ENCODE results near the gene DGLUCY. TPM values are rescaled to one million over a fixed set of nuclear protein-coding genes. Genes with fewer than 3 reads are reported as not detected.

The DGLUCY gene
- total and polyA plus RNA-seq, 2 of the 8 experiments (the other 6 are each of a cell fraction or from before 2014, with no cell fraction given), result 24.9 to 31.8 TPM

DNA sequence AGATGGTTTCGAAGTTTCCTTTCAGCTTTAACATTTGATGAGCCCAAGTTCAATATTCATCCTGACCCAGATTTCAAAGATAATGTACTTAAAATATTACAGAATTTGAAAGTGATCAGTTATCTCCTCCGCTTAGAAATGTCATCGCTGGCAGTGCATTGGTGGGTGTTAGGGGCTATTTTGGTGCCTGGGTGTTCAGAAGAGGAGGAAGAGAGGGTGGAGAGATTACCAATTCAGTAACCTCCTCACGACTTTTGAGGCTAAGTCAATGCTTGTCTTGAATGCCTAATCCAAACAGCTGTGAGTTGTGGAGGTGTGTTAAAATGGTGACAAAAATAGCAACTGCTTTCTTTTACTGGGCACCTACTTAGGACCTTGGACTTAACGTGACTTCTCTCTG, 13.8 kb upstream of the DGLUCY start:
- CTCF ChIA-PET (ENCODE audit: partially characterized antibody), result interaction anchor here (1.5 to 2.6 kb wide), 2 partner anchors 11 to 39 kb away, joined by 3 to 11 read pairs; no protein-coding TSS in a partner anchor
- TF ChIP-seq, protein P1, sequence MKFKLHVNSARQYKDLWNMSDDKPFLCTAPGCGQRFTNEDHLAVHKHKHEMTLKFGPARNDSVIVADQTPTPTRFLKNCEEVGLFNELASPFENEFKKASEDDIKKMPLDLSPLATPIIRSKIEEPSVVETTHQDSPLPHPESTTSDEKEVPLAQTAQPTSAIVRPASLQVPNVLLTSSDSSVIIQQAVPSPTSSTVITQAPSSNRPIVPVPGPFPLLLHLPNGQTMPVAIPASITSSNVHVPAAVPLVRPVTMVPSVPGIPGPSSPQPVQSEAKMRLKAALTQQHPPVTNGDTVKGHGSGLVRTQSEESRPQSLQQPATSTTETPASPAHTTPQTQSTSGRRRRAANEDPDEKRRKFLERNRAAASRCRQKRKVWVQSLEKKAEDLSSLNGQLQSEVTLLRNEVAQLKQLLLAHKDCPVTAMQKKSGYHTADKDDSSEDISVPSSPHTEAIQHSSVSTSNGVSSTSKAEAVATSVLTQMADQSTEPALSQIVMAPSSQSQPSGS (IDR thresholded peaks at IDR 0.05; ENCODE audit: low read length), result no peak
- TF ChIP-seq RXRA (IDR thresholded peaks at IDR 0.05; ENCODE audit: insufficient read depth, low read depth, low read length) (no peak), KDM1A (IDR thresholded peaks at IDR 0.05; ENCODE audit: borderline replicate concordance, low read length) (no peak), SAP30 (IDR thresholded peaks at IDR 0.05; ENCODE audit: insufficient read depth, insufficient replicate concordance, low read length) (no peak), RFX5 (IDR thresholded peaks at IDR 0.05; ENCODE audit: borderline replicate concordance, low read depth, low read length) (no peak), SIX5 (IDR thresholded peaks at IDR 0.05; ENCODE audit: low read depth, low read length) (no peak), SIRT6 (IDR thresholded peaks at IDR 0.05; ENCODE audit: low read length) (no peak), RNF2 (IDR thresholded peaks at IDR 0.05; ENCODE audit: borderline replicate concordance, low read depth, low read length, missing control alignments, poor library complexity, severe bottlenecking) (no peak), CHD2 (IDR thresholded peaks at IDR 0.05; ENCODE audit: low read length) (no peak)

More for the DNA sequence above, 13.8 kb upstream of the DGLUCY start:
- H4K91ac ChIP-seq (replicated peaks; ENCODE audit: insufficient read length, low read length), result no peak overlapping the region
- no peaks in the 10 kb centered on the region for H3K23me2 ChIP-seq (ENCODE audit: low read depth, low read length)
- no peak overlapping the region for H2BK20ac ChIP-seq (ENCODE audit: low read length)
- H3K4me2 ChIP-seq (ENCODE audit: insufficient read depth in 1 of 2, low read depth in 2 of 2, low read length in 2 of 2), result no peak overlapping the region
- H2BK120ac ChIP-seq (replicated peaks; ENCODE audit: low read depth, low read length), result no peak overlapping the region
- no peak overlapping the region for H2AK5ac ChIP-seq (ENCODE audit: low read depth, low read length)
- H2BK5ac ChIP-seq (ENCODE audit: low read depth, low read length), result no peak overlapping the region
- H3K79me2 ChIP-seq (ENCODE audit: control insufficient read depth in 1 of 2, insufficient read depth in 2 of 2, low read length in 2 of 2), result no peaks in the 10 kb centered on the region
- DNase-seq (ENCODE audit: low read depth in 1 of 2, low spot score in 2 of 2) (no peak), FAIRE-seq (no peak)
- no peaks in the 10 kb centered on the region for H3K79me1 ChIP-seq (ENCODE audit: low read depth, low read length)
- H2BK12ac ChIP-seq (ENCODE audit: low read depth, low read length), result no peak overlapping the region
- H3K4me3 ChIP-seq (ENCODE audit: extremely low read depth in 1 of 4, insufficient read depth in 2 of 4, low read depth in 3 of 4, low read length in 4 of 4), result no peak overlapping the region
- H3K27ac ChIP-seq (ENCODE audit: low read depth, low read length), result no peak overlapping the region
- no peaks in the 10 kb centered on the region for H3K36me3 ChIP-seq (ENCODE audit: control insufficient read depth in 2 of 4, insufficient read depth in 4 of 4, low read length in 3 of 4)
- H3K4ac ChIP-seq (replicated peaks; ENCODE audit: insufficient read length, low read depth, low read length), result no peak overlapping the region
- WGBS, 2 experiments (ENCODE audit: extremely low coverage in 1 of 2, insufficient coverage in 1 of 2, insufficient read length in 1 of 2, insufficient replicate concordance in 2 of 2, low coverage in 1 of 2, low lambda C conversion rate in 2 of 2, missing lambda C conversion rate in 1 of 2), result 89% methylated on average over 5 of the region's 5 CpGs; no CpG with 5 or more reads in 1 of the 2 experiments
- no peak overlapping the region for H3K18ac ChIP-seq (ENCODE audit: extremely low read depth, low read length)
- no peak overlapping the region for H4K8ac ChIP-seq (ENCODE audit: extremely low read depth, insufficient read depth, low read length)
- no peak overlapping the region for H2BK15ac ChIP-seq (ENCODE audit: low read length)
- H2AFZ ChIP-seq (ENCODE audit: low read length), result no peak overlapping the region
- no peaks in the 10 kb centered on the region for H3K27me3 ChIP-seq (replicated peaks in 1 of 4; ENCODE audit: control insufficient read depth in 3 of 4, extremely low read depth in 1 of 4, insufficient read depth in 3 of 4, low read length in 3 of 4)
- H3K4me1 ChIP-seq (replicated peaks in 1 of 4; ENCODE audit: control insufficient read depth in 3 of 4, insufficient read depth in 4 of 4, low read length in 3 of 4), result no peaks in the 10 kb centered on the region
- POLR2A ChIA-PET (ENCODE audit: partially characterized antibody), result interaction anchor here (1.0 to 3.9 kb wide), 2 partner anchors 14 to 22 kb away, joined by 3 to 21 read pairs; partner anchors contain the start of gene DGLUCY
- no peak overlapping the region for H3K23ac ChIP-seq (ENCODE audit: insufficient read length)
- H4K20me1 ChIP-seq (replicated peaks in 1 of 2; ENCODE audit: control insufficient read depth in 1 of 2, insufficient read depth in 2 of 2, low read length in 2 of 2), result no peaks in the 10 kb centered on the region
- H3K56ac ChIP-seq (replicated peaks; ENCODE audit: insufficient read length, low read depth, low read length), result no peak overlapping the region
- no peak overlapping the region for H4K5ac ChIP-seq (ENCODE audit: insufficient read length, low read depth, low read length)
- H3K9ac ChIP-seq (replicated peaks in 1 of 4; ENCODE audit: extremely low read depth in 1 of 4, low read depth in 3 of 4, low read length in 3 of 4), result no peak overlapping the region
- no peak overlapping the region for H3K14ac ChIP-seq (ENCODE audit: insufficient read length)
- no peaks in the 10 kb centered on the region for H3K9me3 ChIP-seq (ENCODE audit: insufficient read depth in 2 of 2, low read depth in 1 of 2, low read length in 1 of 2)
